GM21360 (cell line): ENCODE results near the gene RARRES1.

ENCODE experiments used
- ATAC-seq: cut with Tn5 transposase; IDR thresholded peaks from one replicate; pipeline ENCODE4 v1.9.1; 2021; ENCODE audit warnings: mild to moderate bottlenecking, moderate library complexity; ENCODE audit not compliant: unreplicated experiment

Gene RARRES1, protein sequence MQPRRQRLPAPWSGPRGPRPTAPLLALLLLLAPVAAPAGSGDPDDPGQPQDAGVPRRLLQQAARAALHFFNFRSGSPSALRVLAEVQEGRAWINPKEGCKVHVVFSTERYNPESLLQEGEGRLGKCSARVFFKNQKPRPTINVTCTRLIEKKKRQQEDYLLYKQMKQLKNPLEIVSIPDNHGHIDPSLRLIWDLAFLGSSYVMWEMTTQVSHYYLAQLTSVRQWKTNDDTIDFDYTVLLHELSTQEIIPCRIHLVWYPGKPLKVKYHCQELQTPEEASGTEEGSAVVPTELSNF

DNA sequence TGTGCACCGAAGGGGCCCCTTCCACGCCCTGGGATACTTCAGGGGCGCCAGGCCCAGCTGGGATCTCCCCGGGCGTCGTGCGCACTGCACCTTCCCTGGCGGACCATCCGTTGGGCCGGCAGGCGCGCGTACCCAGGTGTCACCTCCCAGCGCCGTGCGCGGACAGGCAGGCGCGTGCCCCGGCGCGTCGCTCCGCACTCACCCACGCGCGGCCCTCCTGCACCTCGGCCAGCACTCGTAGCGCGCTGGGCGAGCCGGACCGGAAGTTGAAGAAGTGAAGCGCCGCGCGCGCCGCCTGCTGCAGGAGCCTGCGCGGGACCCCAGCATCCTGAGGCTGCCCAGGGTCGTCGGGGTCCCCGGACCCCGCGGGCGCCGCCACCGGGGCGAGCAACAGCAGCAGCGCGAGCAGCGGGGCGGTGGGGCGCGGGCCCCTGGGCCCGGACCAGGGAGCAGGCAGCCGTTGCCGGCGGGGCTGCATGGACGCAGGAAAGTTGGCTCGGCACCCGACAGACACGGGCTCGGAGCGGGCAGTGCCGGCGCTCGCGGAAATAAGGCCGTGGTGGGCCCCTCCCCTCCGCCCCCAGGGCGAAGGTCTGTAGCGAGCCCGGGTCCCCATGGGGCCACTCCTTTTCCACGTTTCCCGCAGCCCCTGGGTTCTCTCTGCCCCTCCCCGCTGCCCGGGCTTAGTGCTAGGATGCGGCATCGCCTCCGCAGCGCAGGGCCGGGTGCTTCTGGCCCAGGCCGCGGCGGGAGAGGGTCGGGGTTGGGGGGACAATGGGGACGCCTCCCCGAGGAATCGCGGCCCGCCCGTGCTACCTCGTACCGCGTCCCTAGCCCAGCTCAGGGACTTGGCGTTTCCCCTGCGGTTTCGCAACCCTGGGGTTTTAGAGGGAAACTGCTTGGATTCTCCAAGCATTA, at the start of gene RARRES1:
TSS of gene RARRES1 (minus strand) at position 520 of the 918 bp plus-strand sequence. CDS start at position 478, 42 bp downstream.
- peak; percentile 74 for ATAC-seq

DNA sequence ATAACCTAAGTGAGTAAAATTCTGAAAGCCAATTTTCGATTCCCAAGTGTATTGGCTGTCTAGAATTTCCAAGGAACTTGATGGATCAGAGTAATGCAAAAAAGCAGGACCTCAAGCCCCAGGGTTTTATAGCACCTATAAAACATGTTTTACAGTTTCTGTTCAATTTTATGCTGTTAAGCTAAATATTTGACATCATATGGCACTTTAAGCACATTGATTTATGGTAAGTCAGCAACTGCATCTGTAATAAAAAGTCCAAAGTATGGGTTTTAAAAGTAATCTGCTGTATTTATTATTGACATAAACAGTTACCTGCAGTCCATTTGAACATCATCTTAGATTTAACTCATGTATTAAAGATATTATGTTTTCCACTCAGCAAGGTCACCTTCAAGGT, 49.6 kb upstream of the RARRES1 start:
- no peak for ATAC-seq

DNA sequence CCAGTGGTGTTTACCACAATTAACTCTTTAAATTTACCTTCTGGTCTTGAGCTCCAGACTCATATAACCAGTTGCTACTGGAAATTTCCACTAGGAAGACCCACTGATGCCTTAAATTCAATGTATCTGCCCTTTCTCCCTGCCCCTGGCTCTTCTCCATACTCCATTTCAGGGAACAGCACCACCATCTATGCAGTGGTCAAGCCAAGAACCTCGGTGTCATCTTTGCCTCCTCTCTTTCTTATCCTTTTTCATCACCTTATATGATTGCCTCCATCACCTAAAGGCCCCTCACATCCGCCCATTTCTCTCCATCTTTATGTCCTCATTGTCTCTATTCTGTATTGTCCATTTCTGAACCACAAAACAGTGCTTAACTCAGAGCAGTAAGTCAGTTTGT, 48.9 kb upstream of the RARRES1 start:
- ATAC-seq: no peak

DNA sequence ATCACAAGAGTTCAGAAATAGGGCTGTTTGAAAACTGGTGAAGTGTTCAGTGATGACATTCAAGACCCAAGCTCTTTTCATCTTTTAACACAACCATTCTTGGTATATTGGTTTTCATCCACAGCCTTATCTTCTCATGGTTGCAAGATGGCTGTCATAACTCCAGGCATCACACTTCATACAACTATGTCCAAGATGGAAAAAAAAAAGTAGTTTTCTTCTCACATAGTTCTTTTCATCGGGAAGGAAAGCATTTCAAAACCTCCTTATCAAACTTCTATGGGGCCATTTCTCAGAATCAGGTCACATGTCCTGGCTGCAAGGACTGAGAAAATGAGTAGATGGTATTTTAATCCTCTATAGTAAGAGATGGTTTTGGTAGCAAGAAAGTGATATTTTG, 48.5 kb upstream of the RARRES1 start:
- no peak for ATAC-seq

DNA sequence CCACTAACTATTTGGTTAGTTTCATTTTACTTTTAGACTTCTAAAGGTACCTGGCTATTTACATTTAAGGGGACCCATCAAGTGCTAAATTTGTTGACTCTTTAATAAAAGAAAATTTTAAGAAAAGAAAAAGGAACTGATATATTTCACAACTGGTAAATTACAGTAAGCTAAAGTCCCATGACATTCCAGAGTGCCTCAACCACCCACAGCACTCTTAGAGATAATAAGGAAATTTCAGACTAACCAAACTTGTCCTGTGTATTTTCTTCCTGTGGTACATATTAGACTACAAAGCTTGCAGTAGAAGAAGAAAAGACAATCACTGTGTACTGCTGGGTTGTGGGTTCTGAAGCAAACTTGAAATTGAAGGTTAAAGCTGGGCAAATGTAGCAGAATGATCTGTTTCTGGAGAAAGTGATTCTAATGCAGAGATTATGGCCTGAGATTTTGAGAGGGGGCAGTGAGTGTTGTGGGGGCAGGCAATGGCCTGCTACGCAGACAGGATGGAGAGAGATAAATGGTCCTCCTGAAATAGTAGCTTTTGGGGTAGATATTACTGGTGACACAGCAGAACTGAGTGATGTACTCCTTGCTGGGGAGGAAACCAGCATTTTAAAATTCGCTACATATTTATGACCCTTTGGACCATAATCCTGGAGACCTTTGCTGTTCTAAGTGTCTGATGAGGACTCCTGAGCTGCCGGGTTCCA, 45.1 kb upstream of the RARRES1 start:
- ATAC-seq: no peak

DNA sequence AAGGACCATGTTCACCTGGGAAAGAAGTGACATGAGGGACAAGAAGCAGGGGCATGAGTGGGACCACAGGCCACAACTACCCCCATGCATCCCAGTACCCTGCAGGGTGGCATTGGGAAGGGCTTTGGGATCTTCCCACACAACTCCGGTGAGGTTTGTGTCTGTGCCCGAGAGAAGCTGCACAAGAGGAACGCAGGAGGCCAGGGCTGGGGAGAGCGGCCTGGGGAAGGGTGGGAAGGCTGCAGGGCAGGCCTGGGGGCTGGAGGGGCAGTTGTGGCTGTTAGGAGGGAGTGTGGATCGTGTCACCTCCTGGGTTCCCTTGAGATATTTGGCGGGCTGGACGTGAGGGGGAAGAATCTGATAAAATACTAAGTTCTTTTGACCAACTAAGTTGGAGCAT, 44.3 kb upstream of the RARRES1 start:
- ATAC-seq: no peak

DNA sequence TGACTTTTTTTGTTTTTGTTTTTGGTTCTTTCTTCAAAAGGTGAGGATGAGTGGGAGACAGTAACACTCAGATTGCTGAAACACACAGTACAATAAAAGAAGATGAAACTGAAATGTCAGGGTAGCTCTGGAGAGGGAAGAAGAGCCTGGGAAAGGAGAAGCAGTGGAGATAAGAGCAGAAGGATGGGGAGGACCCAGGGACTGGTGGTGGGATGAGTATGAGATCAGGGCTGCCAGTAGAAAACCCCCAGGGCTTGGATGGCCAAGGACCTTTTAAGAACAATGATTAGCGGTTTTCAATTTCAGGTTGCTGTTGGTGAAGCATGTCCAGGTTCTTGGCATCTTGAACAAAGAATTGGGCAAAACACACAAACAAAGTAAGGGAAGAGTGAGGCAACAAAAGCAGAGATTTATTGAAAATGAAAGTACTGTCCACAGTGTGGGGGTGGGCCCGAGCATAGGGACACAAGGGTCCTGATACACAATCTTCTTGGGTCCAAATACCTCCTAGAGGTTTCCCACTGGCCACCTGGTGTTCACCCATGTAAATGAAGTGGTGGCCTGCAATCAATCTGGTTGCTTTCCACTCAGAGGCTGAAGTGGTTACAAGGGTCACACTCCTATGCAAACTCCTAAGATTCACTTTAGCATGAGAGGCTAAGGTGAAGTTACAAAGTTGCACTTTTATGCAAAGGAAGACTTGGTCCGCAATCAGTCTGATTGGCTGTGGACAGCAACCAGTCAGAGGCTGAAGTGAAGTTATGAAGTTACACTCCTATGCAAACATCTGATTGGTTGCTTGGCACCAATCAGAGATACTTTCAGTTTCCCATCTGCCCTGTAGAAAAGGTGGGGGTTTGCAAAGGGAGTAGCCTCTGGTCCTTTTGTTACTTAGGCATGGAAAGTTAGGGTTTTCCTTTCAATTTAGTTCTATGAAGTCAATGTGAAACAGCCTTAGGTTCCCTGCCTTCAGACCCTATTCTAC, 43.5 kb upstream of the RARRES1 start:
- no peak for ATAC-seq

DNA sequence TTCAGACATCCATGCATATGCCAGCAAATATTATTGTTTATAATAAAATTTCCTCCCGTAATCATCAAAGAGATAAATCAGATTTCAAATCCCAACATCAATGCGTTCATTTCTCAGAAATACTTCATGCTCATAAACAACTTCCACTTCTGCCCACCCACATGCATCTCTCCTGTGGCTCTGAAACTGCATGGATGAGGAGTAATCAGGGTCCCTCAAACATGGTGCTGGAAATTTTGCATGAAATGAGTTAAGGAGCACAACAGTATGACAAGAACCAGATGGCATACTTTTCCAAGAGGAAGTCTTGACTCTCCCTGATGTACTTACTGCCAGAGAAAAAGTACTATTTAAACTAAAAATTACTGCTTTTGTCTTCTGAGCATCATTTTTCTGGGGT, 42.7 kb upstream of the RARRES1 start:
- no peak for ATAC-seq

DNA sequence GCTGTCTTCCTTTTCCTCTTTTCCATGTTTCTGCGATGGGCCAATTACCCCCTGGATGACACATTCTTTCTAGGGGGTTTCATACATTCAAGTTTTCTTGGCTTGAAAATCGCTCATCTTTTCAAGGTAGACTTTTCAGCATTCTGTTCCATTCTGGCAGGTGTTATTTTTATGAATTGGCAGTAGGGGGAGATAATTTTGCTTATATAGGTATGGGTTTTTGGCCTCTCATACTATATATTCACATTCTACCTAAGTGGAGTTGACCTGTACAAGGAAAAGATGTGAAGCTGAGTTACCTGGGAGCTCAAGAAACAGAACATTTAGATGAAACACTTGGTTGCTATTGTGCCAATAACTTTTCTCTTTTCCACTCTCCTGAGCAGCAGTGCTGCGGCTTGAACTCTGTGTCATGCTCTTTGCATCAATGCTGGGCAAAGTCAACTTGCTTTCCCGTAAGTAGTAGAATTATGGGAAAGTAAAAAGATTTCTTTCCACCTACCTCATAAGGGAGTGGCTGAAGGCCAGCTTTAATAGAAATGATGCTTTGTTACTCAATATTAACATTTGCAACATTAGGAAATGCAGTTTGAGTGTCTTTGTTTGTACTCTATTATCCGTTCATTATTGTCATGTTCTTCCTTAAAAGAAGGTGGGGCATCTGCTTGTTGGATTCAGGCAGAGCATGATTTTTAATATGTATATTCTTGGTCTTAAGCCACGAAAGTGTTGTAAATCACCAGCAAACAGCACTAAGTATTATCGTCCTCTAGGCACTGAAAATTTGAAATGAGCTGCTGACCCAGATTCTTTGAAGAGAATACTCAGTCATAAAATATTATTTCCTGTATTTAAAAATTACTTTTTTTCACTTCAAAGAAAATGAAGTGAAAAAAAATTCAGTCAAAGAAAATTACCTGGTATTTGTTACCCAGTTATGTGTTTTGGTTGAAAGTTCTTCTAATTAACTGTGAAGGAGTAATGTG, 41.9 kb upstream of the RARRES1 start:
- no peak for ATAC-seq

DNA sequence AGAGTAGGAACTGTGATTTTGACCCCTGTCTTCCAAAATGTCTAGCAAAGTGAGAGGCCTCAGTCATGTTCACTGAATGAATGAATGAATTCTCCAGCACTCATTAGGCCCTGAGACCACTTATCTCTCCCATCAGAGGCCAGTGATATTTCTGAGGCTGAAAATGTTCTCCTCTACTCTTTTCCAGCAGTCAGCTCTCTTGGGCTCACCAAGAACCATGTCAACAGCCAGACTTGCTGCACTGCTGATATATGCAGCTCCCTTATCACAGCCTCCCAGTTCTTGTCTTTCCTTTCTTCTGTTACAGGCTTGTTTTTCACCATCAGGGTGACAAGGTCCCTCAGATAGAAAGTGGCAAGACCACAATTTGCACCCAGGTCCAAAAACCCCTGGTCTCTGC, 40.9 kb upstream of the RARRES1 start:
- no peak for ATAC-seq

DNA sequence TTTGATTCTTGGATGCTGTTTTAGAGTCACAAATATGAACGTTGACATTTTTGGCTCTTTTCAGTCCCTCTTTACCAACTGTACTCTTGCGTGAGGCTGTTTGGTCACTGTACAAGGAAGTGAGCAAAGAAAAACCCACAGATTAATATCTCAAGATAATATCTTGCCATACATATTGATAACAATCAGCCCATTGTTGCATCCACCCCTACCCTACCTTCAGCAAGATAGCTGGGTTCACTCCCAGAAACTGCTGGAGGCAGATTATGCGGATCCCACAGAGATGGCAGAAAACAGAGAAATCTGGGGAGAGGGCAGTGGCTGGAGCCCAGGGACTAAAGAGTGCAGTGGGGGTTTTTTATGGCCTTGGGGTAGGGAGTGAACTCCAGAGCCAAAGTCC, 39.7 kb upstream of the RARRES1 start:
- ATAC-seq: no peak

DNA sequence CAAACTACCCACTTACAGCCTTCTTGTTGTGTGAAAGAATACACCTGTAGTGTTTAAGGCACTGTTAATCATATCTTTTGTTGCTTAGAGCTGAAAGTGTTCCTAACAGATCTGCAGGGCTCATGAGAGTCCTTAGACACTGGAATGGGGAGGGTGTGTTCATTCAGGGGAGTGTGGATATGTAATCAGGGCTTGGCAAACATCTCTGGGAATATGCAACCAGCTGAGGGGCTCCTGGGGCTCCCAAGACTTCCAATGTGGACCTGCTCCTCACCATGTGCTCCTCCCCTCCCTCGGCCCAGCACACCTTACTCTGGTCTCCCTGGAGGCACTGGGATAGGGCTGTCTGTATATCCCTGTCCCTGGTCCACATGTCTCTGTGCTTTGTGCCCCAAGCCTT, 39.3 kb upstream of the RARRES1 start:
- no peak for ATAC-seq

DNA sequence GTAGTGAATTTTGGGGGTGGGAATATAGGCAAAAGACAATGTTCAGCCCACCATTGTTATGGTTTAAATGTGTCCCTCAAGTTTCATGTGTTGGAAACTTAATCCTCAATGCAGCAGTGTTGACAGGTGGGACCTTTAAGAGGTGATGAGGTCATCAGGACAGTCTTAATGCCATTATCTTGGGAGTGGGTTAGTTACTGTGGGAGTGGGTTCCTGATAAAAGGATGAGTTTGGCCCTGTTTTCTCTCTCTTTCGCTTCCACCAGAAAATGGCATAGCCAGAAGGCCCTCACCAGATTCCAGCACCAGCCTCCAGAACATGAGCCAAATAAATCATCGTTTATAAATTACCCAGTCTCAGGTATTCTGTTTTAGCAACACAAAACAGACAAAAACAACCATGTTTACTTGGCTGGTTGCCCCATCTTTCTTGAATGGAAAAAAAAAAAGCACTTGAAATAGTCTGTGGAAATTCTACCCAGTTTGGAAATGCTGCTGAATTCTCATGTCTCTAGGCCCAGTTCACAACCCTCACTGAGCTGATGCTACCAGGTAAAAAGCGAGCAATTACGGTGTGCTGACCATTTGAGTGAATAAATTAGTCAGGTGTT, 38.6 kb upstream of the RARRES1 start:
- ATAC-seq: no peak

DNA sequence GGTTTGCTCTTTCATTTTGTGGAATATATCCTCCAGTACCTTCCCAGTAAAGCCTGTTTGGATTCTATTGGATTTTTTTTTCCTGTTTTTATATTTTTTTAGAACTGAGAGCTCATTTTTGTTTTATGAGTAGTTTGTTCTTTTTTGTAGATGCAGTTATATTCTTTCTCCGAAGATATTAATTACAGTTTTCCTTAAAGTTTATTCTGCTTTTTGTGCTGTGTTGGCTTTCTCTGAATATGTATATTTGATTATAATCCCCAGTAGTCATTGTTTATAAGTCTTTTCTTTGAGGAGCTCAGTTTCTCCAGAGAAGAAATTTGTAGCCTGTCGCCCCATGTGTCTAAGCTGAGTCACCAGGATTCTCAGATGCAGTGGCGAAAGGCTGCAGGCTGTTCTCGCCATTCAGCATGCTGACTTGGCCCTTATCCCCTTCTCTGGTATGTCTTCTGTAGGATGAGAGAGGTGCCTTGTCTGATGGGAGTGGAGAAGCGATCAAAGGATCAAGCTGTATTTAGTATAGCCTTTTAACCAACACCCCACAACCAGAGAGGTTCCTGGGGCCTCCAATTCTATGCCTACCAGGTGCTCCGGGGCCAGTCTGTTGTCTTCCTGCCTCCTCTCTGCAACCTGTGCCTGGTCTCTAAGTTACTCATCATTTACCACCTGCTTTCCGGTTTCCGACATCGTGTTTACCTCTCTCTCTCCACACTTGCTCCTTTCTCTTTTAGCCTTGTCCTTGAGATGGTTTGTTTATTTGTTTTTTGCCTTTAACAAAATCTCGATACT, 37.9 kb upstream of the RARRES1 start:
- ATAC-seq: no peak

DNA sequence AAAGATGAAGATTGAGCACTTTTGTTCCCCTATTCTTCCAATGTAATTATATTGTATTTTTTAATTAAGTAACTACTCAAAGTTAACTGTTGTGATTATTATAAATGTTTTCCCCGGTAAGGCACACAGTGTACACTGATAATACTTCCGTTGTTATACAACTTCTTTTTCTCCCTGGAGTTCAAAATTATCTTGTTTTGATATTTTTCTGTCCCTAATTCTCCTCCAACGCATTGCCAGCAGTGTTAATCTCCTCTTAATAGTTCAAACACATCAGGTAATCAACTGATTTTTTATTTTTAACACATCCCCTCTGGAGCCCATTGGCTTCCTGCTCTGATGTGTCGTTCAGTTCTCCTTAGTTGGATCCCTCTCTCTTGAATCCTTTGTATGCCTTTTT, 37.3 kb upstream of the RARRES1 start:
- ATAC-seq: no peak

DNA sequence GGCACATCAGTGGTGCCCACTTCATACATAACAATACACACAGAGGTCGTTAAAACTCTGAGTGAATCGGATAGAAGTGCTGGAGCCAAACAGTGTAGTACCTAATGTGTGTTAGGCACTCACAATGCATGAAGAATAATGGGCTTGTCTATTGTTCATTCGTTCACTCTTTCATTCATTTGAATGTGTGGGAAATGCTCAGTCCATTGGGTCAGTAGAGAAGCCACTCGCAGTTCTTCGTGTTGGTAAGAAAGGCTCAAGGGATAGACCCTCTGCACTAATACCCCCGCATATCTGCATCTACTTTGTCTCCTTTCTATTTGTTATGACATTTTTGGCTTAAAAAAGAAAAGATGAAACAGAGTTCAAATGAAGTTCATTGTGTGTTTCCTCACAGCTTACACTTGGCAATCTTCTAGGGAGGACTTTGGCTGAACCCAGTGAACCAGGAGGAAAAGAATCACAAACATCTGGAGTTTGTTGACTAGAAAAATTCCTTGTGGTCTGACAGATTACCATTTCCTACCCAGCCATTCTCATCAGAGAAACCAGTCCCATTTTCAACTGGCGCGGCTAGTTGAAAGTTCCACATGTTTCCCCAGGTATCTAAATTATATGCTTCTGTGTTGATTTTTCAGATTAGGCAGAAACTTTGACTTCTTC, 36.8 kb upstream of the RARRES1 start:
- no peak for ATAC-seq

DNA sequence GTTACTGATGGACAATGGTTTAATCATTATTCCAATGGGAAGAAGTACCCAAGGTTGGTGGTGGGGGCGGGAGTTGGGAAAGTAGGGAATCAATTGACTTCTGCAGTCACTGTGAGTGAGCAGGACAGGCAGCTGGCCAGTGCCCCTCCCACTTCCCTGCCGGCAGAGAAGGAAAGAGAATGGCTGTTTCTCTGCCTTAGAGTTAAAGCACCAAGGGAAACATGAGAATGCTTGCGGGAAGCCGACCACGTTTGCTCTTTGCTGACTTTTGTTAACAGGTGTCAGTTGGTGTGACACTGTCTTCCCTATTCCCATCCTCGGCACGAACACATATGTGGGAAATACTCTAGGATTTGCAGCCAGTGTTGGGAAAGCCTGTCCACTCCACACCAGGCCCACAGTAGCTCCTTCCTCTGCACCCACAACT, 36.1 kb upstream of the RARRES1 start:
- ATAC-seq: no peak
